ENCODE measurements around the gene YKT6. TPM values are rescaled to one million over a fixed set of nuclear protein-coding genes. Genes with fewer than 3 reads are reported as not detected.

Gene YKT6
- total and polyA plus RNA-seq, 2 experiments from 2014 or later, result 75.7 to 86.9 TPM

DNA sequence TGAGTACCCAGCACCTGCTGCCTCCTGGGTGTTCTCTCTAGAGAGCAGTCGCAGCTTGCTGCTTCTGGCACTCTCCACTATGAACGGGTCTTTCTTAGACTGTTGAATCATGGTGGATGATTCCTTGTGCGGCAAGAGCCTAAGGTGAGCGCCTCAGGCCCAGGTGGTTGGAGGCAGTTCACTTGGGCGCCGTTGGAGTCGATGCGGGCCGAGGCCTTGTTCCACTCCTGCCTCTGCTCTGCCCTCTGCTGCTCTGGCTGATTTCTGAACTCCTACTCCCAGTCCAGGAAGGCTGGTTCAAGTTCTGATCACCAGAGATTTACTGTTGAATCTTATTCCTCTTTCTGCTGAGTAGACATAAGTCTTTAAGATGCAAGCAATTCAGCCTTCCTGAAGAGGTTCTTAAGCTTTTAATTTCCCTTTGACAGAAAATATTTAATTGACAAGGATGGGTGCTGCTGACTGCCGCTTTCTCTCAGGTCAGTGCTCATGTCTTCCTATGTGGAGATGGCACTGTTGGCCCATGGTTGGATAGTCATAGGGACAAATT is 10.4 kb downstream of the YKT6 start:
- no peaks in the 10 kb centered on the region for H3K79me2 ChIP-seq
- H2AFZ ChIP-seq, result no peak overlapping the region
- no peaks in the 10 kb centered on the region for H3K36me3 ChIP-seq (replicated peaks; ENCODE audit: insufficient read depth, low read depth)
- no peak for DNase-seq (ENCODE audit: low spot score)
- no peak overlapping the region for H3K27ac ChIP-seq
- WGBS (ENCODE audit: low lambda C conversion rate, missing lambda C conversion rate), result 93% methylated on average over 10 of the region's 10 CpGs
- no peaks in the 10 kb centered on the region for H3K4me1 ChIP-seq (ENCODE audit: insufficient read depth)
- H3K9me3 ChIP-seq (ENCODE audit: low read depth), result no peaks in the 10 kb centered on the region
- no peak for TF ChIP-seq EZH2phosphoT487 (IDR thresholded peaks at IDR 0.05; ENCODE audit: low read depth, severe bottlenecking, unreplicated experiment)
- TF ChIP-seq, protein P1, sequence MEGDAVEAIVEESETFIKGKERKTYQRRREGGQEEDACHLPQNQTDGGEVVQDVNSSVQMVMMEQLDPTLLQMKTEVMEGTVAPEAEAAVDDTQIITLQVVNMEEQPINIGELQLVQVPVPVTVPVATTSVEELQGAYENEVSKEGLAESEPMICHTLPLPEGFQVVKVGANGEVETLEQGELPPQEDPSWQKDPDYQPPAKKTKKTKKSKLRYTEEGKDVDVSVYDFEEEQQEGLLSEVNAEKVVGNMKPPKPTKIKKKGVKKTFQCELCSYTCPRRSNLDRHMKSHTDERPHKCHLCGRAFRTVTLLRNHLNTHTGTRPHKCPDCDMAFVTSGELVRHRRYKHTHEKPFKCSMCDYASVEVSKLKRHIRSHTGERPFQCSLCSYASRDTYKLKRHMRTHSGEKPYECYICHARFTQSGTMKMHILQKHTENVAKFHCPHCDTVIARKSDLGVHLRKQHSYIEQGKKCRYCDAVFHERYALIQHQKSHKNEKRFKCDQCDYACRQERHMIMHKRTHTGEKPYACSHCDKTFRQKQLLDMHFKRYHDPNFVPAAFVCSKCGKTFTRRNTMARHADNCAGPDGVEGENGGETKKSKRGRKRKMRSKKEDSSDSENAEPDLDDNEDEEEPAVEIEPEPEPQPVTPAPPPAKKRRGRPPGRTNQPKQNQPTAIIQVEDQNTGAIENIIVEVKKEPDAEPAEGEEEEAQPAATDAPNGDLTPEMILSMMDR (IDR thresholded peaks at IDR 0.05; ENCODE audit: poor library complexity), result no peak
- TF ChIP-seq EZH2 (IDR thresholded peaks at IDR 0.05; ENCODE audit: borderline replicate concordance), result no peak
- no peak overlapping the region for H3K4me2 ChIP-seq
- no peak overlapping the region for H3K4me3 ChIP-seq
- H3K27me3 ChIP-seq, result no peaks in the 10 kb centered on the region
- H3K9me2 ChIP-seq (replicated peaks; ENCODE audit: insufficient read depth), result no peaks in the 10 kb centered on the region
- H4K20me1 ChIP-seq (ENCODE audit: insufficient read depth, poor library complexity, severe bottlenecking), result no peaks in the 10 kb centered on the region

GRCh38 chr7:44212018-44212417 is 11.2 kb downstream of the YKT6 start:
- Histone ChIP-seq H3K79me2 (no peaks in the 10 kb centered on the region), H3K4me2 (no peak overlapping the region), H2AFZ (no peak overlapping the region), H3K27ac (no peak overlapping the region), H3K9me3 (ENCODE audit: low read depth) (no peaks in the 10 kb centered on the region), H3K9me2 (replicated peaks; ENCODE audit: insufficient read depth) (no peaks in the 10 kb centered on the region), H4K20me1 (ENCODE audit: insufficient read depth, poor library complexity, severe bottlenecking) (no peaks in the 10 kb centered on the region), H3K4me1 (ENCODE audit: insufficient read depth) (no peaks in the 10 kb centered on the region), H3K36me3 (replicated peaks; ENCODE audit: insufficient read depth, low read depth) (no peaks in the 10 kb centered on the region), H3K4me3 (no peak overlapping the region), H3K27me3 (no peaks in the 10 kb centered on the region)
- 86% methylated on average over 6 of the region's 6 CpGs for WGBS (ENCODE audit: low lambda C conversion rate, missing lambda C conversion rate)
- no peak for DNase-seq (ENCODE audit: low spot score)
- TF ChIP-seq EZH2 (IDR thresholded peaks at IDR 0.05; ENCODE audit: borderline replicate concordance), result no peak
- TF ChIP-seq EZH2phosphoT487 (IDR thresholded peaks at IDR 0.05; ENCODE audit: low read depth, severe bottlenecking, unreplicated experiment), result no peak
- TF ChIP-seq, protein P1 (IDR thresholded peaks at IDR 0.05; ENCODE audit: poor library complexity), result no peak

GRCh38 chr7:44212581-44213184 is 11.9 kb downstream of the YKT6 start:
- Histone ChIP-seq H4K20me1 (ENCODE audit: insufficient read depth, poor library complexity, severe bottlenecking) (no peaks in the 10 kb centered on the region), H3K27me3 (no peaks in the 10 kb centered on the region), H3K4me3 (no peak overlapping the region), H3K4me1 (ENCODE audit: insufficient read depth) (no peaks in the 10 kb centered on the region), H3K79me2 (no peaks in the 10 kb centered on the region), H3K36me3 (replicated peaks; ENCODE audit: insufficient read depth, low read depth) (no peaks in the 10 kb centered on the region), H3K9me3 (ENCODE audit: low read depth) (no peaks in the 10 kb centered on the region), H3K4me2 (no peak overlapping the region), H3K27ac (no peak overlapping the region), H3K9me2 (replicated peaks; ENCODE audit: insufficient read depth) (no peaks in the 10 kb centered on the region), H2AFZ (no peak overlapping the region)
- DNase-seq (ENCODE audit: low spot score), result no peak
- TF ChIP-seq, protein P1 (IDR thresholded peaks at IDR 0.05; ENCODE audit: poor library complexity), result no peak
- TF ChIP-seq EZH2phosphoT487 (IDR thresholded peaks at IDR 0.05; ENCODE audit: low read depth, severe bottlenecking, unreplicated experiment) (no peak), EZH2 (IDR thresholded peaks at IDR 0.05; ENCODE audit: borderline replicate concordance) (no peak)
- WGBS (ENCODE audit: low lambda C conversion rate, missing lambda C conversion rate), result 90% methylated on average over 7 of the region's 7 CpGs
